ENCODE results near the gene FUOM.

GRCh38 chr10:133349160-133349568 is 8.7 kb downstream of the FUOM start:
- TF ChIP-seq NEUROD1 (IDR thresholded peaks at IDR 0.05; ENCODE audit: borderline replicate concordance, low read depth, low read length, partially characterized antibody) = no peak
- no peak for TF ChIP-seq ZNF232 (CRISPR knock-in tag; IDR thresholded peaks at IDR 0.05)
- TF ChIP-seq CHD4 (IDR thresholded peaks at IDR 0.05; ENCODE audit: insufficient read depth, insufficient replicate concordance, low read depth, low read length, poor library complexity, severe bottlenecking) = no peak
- no peak for TF ChIP-seq CBFB (CRISPR knock-in tag; IDR thresholded peaks at IDR 0.05)

All from K562 (cell line).